Choroid plexus epithelial cell (primary cell): ENCODE data around the gene CHST11.

ENCODE experiments used
- DNase-seq: peaks from one replicate; pipeline ENCODE4 v3.0.0-alpha.2; 2010; ENCODE audit warnings: low read depth
- H3K4me3 ChIP-seq: 2 replicates; pipeline ENCODE4 v1.5.1; 2011; ENCODE audit warnings: low read depth, mild to moderate bottlenecking, control low read depth, low read length, moderate library complexity
- TF ChIP-seq, protein P1 (sequence below): conservative IDR thresholded peaks from 2 replicates; pipeline ENCODE4 v1.5.1; 2011; ENCODE audit warnings: low read depth, mild to moderate bottlenecking, control low read depth, inconsistent platforms, low read length, moderate library complexity

Gene CHST11

DNA sequence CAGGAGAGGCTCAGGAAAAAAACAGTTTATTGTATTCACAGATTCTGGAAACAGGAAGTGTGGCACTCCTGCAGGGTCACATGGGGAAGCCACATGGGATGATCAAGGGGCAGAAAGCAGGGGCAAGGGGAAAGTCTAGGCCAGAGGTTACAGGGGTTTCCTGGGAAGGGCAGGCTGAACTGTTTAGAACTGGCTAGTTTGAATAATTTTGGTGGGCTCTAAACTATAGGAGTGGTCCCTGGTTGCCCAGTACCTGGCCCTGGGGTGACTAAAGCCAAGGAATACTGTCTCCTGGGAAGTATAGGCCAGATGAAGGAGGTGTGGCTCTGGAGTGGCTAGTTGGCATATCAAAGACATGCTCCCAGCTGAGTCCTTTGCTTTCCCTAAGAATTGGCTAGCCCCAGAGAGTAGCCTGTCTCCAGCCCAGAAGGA is 332.1 kb downstream of the CHST11 start:
- TF ChIP-seq, protein P1, sequence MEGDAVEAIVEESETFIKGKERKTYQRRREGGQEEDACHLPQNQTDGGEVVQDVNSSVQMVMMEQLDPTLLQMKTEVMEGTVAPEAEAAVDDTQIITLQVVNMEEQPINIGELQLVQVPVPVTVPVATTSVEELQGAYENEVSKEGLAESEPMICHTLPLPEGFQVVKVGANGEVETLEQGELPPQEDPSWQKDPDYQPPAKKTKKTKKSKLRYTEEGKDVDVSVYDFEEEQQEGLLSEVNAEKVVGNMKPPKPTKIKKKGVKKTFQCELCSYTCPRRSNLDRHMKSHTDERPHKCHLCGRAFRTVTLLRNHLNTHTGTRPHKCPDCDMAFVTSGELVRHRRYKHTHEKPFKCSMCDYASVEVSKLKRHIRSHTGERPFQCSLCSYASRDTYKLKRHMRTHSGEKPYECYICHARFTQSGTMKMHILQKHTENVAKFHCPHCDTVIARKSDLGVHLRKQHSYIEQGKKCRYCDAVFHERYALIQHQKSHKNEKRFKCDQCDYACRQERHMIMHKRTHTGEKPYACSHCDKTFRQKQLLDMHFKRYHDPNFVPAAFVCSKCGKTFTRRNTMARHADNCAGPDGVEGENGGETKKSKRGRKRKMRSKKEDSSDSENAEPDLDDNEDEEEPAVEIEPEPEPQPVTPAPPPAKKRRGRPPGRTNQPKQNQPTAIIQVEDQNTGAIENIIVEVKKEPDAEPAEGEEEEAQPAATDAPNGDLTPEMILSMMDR, result no peak

DNA sequence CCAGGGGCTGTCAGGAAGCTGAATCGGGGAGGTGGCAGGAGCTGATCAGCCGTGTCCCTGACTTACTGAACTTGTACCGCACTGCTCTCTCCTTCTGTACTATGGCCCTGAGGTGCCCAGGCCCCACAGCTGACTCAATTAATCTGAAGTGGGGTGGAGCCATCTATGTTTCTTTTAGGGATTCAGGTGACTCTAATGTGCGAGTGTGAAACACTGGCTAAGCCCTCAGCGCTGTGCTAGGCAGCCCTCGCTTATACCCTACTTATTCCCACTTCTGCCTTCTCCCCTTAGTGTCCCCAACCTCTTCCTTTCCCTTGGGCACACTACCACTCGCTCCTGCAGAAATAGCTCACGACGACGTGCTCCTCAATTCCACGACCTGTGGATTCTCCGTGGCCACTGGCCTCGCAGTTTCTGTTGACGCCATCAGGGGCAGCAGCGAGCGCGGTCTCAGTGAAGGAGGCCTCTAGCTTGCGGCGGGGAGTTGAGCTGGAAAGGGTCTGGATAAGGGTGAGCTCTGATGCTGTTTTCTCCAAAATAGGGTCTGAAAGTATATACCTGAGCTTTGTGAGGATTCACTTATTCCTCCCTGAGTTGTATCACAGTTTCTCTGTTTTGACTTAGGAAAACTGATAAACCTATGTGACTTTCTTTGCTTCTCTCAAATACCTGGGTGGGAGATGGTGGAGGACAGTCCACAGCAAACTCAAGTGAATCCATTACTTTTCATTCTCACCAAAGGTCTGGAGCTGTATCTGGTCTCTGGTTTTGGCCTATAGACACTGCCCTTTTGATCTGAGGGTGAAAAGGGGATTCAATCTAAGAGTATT is 333.8 kb downstream of the CHST11 start:
- DNase-seq, result peak; percentile 31
- no peak overlapping the region for H3K4me3 ChIP-seq
- TF ChIP-seq, protein P1, result peak; percentile 78

More for the DNA sequence above, 332.1 kb downstream of the CHST11 start:
- no peak for DNase-seq
- H3K4me3 ChIP-seq, result no peak overlapping the region

DNA sequence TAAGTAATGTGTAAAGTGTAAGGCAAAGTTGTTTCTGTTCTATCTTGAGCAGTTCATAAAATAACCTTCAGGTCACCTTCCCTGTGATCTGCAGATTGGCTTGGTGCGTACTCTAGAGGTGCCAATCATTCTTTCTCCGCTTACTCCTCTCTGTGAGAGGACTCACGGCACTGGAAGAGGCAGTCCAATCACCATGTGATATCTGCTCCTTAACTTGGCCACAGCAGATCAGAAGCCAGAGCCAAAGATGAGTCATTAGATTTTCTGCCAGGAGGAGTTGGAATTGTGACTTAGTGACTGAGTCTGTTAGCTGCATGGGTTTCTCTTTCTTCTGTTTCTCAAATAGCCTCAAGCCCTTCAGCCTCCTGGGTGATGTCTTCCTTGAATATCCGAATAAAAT is 335.8 kb downstream of the CHST11 start:
- TF ChIP-seq, protein P1, result no peak
- peak; percentile 90 for DNase-seq
- no peak overlapping the region for H3K4me3 ChIP-seq

DNA sequence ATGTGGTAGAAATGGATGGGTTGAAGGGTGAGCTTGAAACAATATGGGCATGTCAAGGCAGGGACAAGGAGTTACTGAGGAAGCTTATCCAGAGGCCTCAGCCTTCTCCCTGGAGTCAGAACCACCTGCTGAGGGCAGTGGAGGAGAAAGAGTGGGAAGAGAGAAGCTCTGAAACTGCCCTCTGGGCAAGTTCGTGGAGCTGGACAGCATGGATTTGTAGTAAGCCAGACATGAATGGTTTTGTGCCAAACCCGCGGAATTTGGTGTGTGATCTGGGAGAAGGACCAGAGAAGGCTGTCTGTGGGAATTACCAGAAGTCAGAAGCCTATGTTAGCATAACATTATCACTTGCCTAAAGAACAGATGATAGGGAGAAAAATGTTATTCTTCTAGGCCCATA is 336.5 kb downstream of the CHST11 start:
- TF ChIP-seq, protein P1, result no peak
- no peak overlapping the region for H3K4me3 ChIP-seq
- peak; percentile 13 for DNase-seq

DNA sequence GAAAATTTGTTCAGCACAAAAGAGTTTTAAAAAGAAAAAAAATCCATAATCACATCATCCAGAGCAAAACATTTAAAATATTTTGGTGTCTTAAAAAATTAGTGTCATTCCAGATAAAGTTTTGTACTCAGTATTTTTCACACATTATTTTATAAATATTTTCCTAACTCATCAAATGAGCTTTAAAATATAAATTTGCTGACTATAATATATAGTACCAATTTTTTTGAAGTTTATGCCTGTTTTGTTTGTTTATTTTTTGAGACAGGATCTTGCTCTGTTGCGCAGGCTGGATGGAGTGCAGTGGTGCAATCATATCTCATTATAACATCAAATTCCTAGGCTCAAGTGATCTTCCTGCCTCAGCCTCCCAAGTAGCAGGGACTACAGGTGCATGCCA is 337.2 kb downstream of the CHST11 start:
- no peak for DNase-seq
- H3K4me3 ChIP-seq, result no peak overlapping the region
- TF ChIP-seq, protein P1, result no peak

DNA sequence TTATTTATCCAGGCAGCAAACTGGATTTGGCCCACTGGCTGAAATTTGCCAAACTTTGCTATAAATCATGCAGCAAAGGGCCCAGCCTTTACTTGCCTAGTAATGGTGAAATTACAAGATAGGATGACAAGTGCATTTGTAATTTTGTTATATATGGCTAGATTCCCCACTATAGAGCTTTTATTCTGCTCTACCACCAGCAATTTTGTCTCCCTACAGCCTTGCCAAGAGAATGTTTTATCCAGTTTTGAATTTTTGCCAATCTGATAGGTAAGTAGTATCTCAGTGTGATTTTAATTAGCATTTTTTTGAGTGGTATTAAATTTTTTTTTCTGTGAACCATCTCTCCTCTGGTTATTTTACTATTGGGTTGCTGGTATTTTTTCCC is 339.7 kb downstream of the CHST11 start:
- TF ChIP-seq, protein P1, result no peak
- DNase-seq, result no peak
- no peak overlapping the region for H3K4me3 ChIP-seq

DNA sequence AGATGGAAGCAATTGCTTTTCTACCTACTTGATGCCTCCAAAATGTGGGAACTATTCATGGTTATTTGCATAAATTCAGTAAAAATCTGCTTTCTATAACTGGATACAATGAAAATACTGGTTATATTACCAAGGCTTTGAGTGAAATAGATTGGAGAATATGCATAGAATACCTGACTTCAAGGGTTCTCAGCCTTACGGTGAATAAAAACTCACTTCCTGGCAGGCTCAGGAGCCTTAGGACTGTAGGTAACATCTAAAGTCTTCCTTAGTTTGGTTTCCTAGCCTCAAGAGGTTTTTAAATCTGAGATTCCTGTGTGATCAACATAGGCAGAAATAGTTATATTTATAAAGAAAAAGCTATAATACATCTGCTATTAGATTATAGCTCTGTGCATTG is 342.7 kb downstream of the CHST11 start:
- TF ChIP-seq, protein P1, result no peak
- no peak overlapping the region for H3K4me3 ChIP-seq
- no peak for DNase-seq
